Liver (tissue), 9 donors: ENCODE measurements around the gene TRMT10B. TPM values are rescaled to one million over a fixed set of nuclear protein-coding genes. Genes with fewer than 3 reads are reported as not detected.
"Not testable (repeated sequence)": the region's sequence is repeated elsewhere in the genome, so short reads cannot be mapped to it uniquely, and the experiment has no call there.

Experiments used
- DNase-seq: peaks from one replicate; pipeline ENCODE4 v3.0.0-alpha.2; 2017; ENCODE audit warnings: low spot score
- H3K27ac ChIP-seq, 2 donors: one replicate each; pipeline ENCODE4 v1.7.0; 2013; ENCODE audit warnings: inconsistent platforms in 2 of 2, low read length in 2 of 2, control low read depth in 1 of 2, low read depth in 1 of 2, mild to moderate bottlenecking in 1 of 2
- H3K27me3 ChIP-seq, 4 donors: one replicate each; pipeline versions ENCODE4 v1.6.1 to v1.7.0; 2013; ENCODE audit warnings: low read length in 3 of 4, inconsistent platforms in 1 of 4, mild to moderate bottlenecking in 1 of 4, moderate library complexity in 1 of 4; ENCODE audit not compliant: control insufficient read depth in 4 of 4, insufficient read depth in 4 of 4
- H3K36me3 ChIP-seq, 4 donors: one replicate each; pipeline versions ENCODE4 v1.6.1 to v1.7.0; 2013; ENCODE audit warnings: low read length in 3 of 4, mild to moderate bottlenecking in 3 of 4, low read depth in 1 of 4, moderate library complexity in 1 of 4; ENCODE audit not compliant: control insufficient read depth in 4 of 4, insufficient read depth in 3 of 4
- H3K4me1 ChIP-seq, 4 donors: one replicate each; pipeline versions ENCODE4 v1.6.1 to v1.7.0; 2013; ENCODE audit warnings: low read length in 3 of 4, mild to moderate bottlenecking in 3 of 4, moderate library complexity in 1 of 4; ENCODE audit not compliant: control insufficient read depth in 4 of 4, insufficient read depth in 4 of 4
- H3K4me3 ChIP-seq, 3 donors: one replicate each; pipeline versions ENCODE4 v1.6.1 to v1.7.0; 2013; ENCODE audit warnings: low read length in 3 of 3, control low read depth in 1 of 3, low read depth in 1 of 3, mild to moderate bottlenecking in 1 of 3
- H3K9ac ChIP-seq, 2 donors: one replicate each; pipeline ENCODE4 v1.7.0; 2013; ENCODE audit warnings: low read length in 2 of 2, mild to moderate bottlenecking in 2 of 2, moderate library complexity in 2 of 2, control low read depth in 1 of 2, low read depth in 1 of 2
- H3K9me3 ChIP-seq, 4 donors: one replicate each; pipeline versions ENCODE4 v1.6.1 to v1.7.0; 2013; ENCODE audit warnings: low read length in 3 of 4; ENCODE audit not compliant: control insufficient read depth in 4 of 4
- ATF3 ChIP-seq: IDR thresholded peaks from 2 replicates; pipeline ENCODE4 v1.6.1; 2016; ENCODE audit warnings: antibody characterized with exemption
- CTCF ChIP-seq: fragments of 150-350 bp; IDR thresholded peaks from 2 replicates; pipeline ENCODE4 v1.5.1; 2017; ENCODE audit warnings: improper control_type of control experiment, low read depth, low read length; ENCODE audit not compliant: missing input control
- EGR1 ChIP-seq, 2 donors: IDR thresholded peaks; 2 replicates each; pipeline ENCODE4 v1.6.1; 2016 to 2018; ENCODE audit warnings: antibody characterized with exemption in 2 of 2, low read depth in 2 of 2
- FOXA1 ChIP-seq: IDR thresholded peaks from 2 replicates; pipeline ENCODE4 v1.6.1; 2016; ENCODE audit warnings: antibody characterized with exemption
- FOXA2 ChIP-seq: IDR thresholded peaks from 2 replicates; pipeline ENCODE4 v1.6.1; 2016; ENCODE audit warnings: antibody characterized with exemption
- GABPA ChIP-seq, 2 donors: IDR thresholded peaks in 1 of 2; conservative IDR thresholded peaks in 1 of 2; 2 replicates each; pipeline ENCODE4 v1.6.1; 2016; ENCODE audit warnings: antibody characterized with exemption in 2 of 2, mild to moderate bottlenecking in 1 of 2, moderate library complexity in 1 of 2
- HNF4A ChIP-seq, 2 donors: conservative IDR thresholded peaks; 2 replicates each; pipeline ENCODE4 v1.6.1; 2016; ENCODE audit warnings: antibody characterized with exemption in 2 of 2, mild to moderate bottlenecking in 2 of 2
- JUND ChIP-seq, 2 donors: IDR thresholded peaks; 2 replicates each; pipeline ENCODE4 v1.6.1; 2016; ENCODE audit warnings: antibody characterized with exemption in 2 of 2
- RAD21 ChIP-seq, 2 donors: IDR thresholded peaks; 2 replicates each; pipeline ENCODE4 v1.6.1; 2016; ENCODE audit warnings: antibody characterized with exemption in 2 of 2, mild to moderate bottlenecking in 2 of 2
- RXRA ChIP-seq, 2 donors: IDR thresholded peaks; 2 replicates each; pipeline ENCODE4 v1.6.1; 2017 to 2018; ENCODE audit warnings: antibody characterized with exemption in 2 of 2, mild to moderate bottlenecking in 1 of 2
- SP1 ChIP-seq: IDR thresholded peaks from 2 replicates; pipeline ENCODE4 v1.6.1; 2018; ENCODE audit warnings: antibody characterized with exemption, mild to moderate bottlenecking
- YY1 ChIP-seq: IDR thresholded peaks from 2 replicates; pipeline ENCODE4 v1.6.1; 2016; ENCODE audit warnings: antibody characterized with exemption, mild to moderate bottlenecking
- ZBTB33 ChIP-seq: IDR thresholded peaks from 2 replicates; pipeline ENCODE4 v1.6.1; 2016; ENCODE audit warnings: antibody characterized with exemption
- WGBS: extraction: QIAGEN DNeasy Blood & Tissue Kit; methylation state at CpG from one replicate; pipeline ENCODE4 v1.1.7; 2013; 5-methylcytosine and 5-hydroxymethylcytosine counted together
- polyA plus RNA-seq, 2 donors: library from polyadenylated mRNA; stranded (reverse) in 1 of 2; unstranded in 1 of 2; fragments of 200-250 nt in 1 of 2; fragments of >200 nt in 1 of 2; fragmentation: Nextera tagmentation in 1 of 2; extraction: Ambion mirVana in 1 of 2; gene quantifications; one replicate each; pipeline versions ENCODE4 v1.2.1 to v1.2.3, GENCODE V29; 2013 to 2015
- total RNA-seq, 2 donors: library from RNA; depleted of rRNA; stranded (reverse); fragments of >200 nt; gene quantifications; one replicate each; pipeline ENCODE4 v1.2.3, GENCODE V29; 2014
- donor health status: healthy.
- donor health status: healthy.
- donor health status: healthy.
- donor health status: healthy.
- donor health status: healthy.

TRMT10B gene
- total and polyA plus RNA-seq, 4 donors = 1.9 to 3.9 (median 2.1) TPM

- Histone ChIP-seq H3K4me3 (no peak overlapping the region), H3K9me3 (no peaks in the 10 kb centered on the region), H3K27me3 (no peaks in the 10 kb centered on the region), H3K9ac (no peak overlapping the region), H3K27ac (no peak overlapping the region), H3K4me1 (peaks cover 2 to 13% (median 8%) of the 10 kb centered on the region in 4 donors), H3K36me3 (no peaks in the 10 kb centered on the region)
- TF ChIP-seq SP1 (no peak), FOXA2 (no peak), CTCF (no peak), JUND (IDR thresholded peaks at IDR 0.05) (no peak), HNF4A (conservative IDR thresholded peaks at IDR 0.05) (no peak), EGR1 (IDR thresholded peaks at IDR 0.05; ENCODE audit: low read depth in 2 of 2) (no peak), FOXA1 (no peak), GABPA (IDR thresholded peaks at IDR 0.05 in 1 of 2, conservative IDR thresholded peaks at IDR 0.05 in 1 of 2) (no peak), YY1 (no peak), ATF3 (no peak), ZBTB33 (no peak), RXRA (IDR thresholded peaks at IDR 0.05) (no peak), RAD21 (IDR thresholded peaks at IDR 0.05) (no peak)
- no peak for DNase-seq
- WGBS = 75% methylated on average over 6 of the region's 6 CpGs
These were observed 2.4 kb upstream of the TRMT10B start for GRCh38 chr9:37751186-37751585.

GRCh38 chr9:37751704-37752103, 1.9 kb upstream of the TRMT10B start:
- not testable (repeated sequence) for H3K27ac ChIP-seq, H3K27me3 ChIP-seq, H3K36me3 ChIP-seq, DNase-seq, H3K9me3 ChIP-seq, H3K4me3 ChIP-seq, H3K9ac ChIP-seq
- peaks cover 2 to 13% (median 8%) of the 10 kb centered on the region in 4 donors for H3K4me1 ChIP-seq
- WGBS = 91% methylated on average over 30 of the region's 30 CpGs

GRCh38 chr9:37752112-37752511, 1.5 kb upstream of the TRMT10B start:
- H3K4me1 ChIP-seq = peaks cover 2 to 13% (median 8%) of the 10 kb centered on the region in 4 donors
- not testable (repeated sequence) for H3K9ac ChIP-seq, H3K36me3 ChIP-seq, H3K27me3 ChIP-seq, H3K4me3 ChIP-seq, H3K9me3 ChIP-seq, H3K27ac ChIP-seq, DNase-seq
- WGBS = 96% methylated on average over 13 of the region's 13 CpGs
